GM19025 (cell line): ENCODE results near the gene HLA-DQB1.
"Not testable (repeated sequence)": the region's sequence is repeated elsewhere in the genome, so short reads cannot be mapped to it uniquely, and the experiment has no call there.

ENCODE experiments used
- ATAC-seq: cut with Tn5 transposase; IDR thresholded peaks from one replicate; pipeline ENCODE4 v1.9.1; 2021; ENCODE audit warnings: mild to moderate bottlenecking, low read depth, moderate library complexity; ENCODE audit not compliant: unreplicated experiment

Gene HLA-DQB1

DNA sequence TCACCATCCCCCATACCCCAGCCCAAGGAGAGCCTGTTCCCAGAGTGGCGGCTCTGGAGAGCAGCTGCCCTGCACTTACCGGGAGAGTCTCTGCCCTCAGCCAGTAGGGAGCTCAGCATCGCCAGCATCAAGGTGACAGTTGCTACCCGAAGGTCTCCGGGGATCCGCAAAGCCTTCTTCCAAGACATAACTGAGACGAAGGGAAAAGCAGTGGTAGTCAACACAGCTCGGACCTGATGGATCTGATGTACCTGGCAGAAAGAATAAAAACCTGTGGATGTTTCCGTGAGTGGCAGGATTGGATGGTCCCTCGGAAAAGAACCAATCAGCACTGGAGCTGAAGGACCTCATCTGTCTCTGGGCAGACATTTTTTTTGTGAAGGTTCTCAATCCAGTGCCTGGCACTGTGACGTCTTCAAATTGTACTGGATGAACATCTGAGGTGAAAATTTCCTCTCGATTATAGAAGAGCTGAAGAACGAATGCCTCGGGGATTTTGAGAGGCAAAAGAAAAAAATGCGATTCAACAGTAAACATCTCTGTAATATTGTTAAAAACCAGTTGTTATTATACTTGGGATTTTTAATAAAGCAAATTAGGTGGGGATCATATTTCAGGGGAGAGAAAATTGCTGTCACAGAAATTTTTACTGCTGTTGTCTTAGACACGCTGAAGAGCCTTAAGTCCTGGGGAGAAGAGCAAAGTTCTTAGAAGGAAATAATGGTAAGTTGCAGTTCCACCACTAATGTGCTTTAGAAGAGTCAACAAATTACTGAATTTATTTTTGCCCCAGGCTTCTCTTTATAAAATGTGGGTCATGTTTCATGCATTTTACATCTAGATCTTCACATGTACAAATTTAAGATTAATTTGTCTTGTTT is at the start of gene HLA-DQB1:
TSS of gene HLA-DQB1 (minus strand) at position 238 of the 881 bp plus-strand sequence. CDS start at position 188, 50 bp downstream.
- peak; percentile 55 for ATAC-seq

- ATAC-seq: no peak
Measured at GRCh38 chr6:32713241-32713640, 46.8 kb upstream of the HLA-DQB1 start.

DNA sequence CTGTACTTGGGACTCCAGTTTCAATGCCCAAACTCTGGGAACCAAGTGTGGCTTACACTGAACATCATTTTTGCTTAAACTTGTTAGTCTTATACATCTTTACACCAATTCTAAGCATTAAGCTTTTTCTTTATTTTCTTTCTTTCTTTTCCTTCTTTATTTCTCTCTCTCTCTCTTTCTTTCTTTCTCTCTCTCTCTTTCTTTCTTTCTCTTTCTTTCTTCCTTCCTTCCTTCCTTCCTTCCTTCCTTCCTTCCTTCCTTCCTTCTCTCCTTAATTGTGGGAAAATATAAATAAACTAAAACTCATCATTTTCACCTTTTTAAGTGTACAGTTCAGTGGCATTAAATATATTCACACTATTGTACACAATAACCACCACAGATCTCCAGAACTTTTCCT is 43.2 kb upstream of the HLA-DQB1 start:
- ATAC-seq: no peak

DNA sequence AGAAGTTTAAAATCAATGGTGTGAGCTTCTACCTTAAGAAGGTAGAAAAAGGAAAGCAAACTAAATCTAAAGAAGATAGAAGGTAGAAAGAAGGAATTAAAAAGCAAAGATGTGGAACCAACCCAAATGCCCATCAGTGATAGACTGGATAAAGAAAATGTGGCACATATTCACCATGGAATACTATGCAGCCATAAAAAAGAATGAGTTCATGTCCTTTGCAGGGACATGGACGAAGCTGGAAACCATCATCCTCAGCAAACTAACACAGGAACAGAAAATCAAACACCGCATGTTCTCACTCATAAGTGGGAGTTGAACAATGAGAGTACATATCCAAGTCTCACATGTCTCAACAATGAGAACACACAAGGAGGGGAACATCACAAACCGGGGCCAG is 38.7 kb upstream of the HLA-DQB1 start:
- ATAC-seq: not testable (repeated sequence)

DNA sequence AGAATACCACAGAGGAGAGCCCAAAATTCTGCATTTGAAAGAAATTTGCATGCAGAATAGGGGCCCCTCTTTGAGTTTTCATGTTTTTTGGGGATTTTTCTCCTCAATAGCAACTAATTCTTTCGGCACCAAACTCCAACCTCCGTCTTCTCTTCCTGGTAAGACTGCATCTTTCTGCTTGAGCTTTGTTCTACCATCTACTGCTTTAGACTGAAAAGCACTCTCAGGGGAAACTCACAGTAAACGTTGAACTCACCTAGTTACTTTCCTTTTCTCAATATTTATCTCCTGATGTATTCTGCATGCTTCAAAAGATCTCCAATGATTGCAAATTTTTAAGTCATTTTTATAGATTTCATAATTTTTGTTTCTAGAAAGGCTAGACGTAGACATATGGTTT is 36.9 kb upstream of the HLA-DQB1 start:
- no peak for ATAC-seq

GRCh38 chr6:32700391-32701040 is 34.1 kb upstream of the HLA-DQB1 start:
- ATAC-seq: no peak

DNA sequence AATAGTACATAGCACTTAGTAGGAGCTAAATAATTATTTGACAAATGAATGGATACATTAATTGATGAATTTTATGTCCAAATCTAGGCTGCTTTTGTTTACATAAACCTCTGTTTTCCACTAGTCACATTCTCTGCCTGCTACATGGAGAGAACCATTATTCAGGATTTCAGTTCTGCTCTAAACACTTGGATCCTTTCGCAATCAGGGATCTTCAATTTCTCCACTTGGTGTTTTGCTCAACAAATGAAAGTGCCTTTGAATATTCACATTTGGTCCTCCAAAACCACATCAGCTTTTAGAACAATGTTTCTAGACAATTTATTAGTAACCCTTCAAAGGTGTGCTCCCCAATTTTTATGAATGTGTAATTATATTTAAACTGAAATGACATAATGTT is 30.6 kb upstream of the HLA-DQB1 start:
- ATAC-seq: no peak

DNA sequence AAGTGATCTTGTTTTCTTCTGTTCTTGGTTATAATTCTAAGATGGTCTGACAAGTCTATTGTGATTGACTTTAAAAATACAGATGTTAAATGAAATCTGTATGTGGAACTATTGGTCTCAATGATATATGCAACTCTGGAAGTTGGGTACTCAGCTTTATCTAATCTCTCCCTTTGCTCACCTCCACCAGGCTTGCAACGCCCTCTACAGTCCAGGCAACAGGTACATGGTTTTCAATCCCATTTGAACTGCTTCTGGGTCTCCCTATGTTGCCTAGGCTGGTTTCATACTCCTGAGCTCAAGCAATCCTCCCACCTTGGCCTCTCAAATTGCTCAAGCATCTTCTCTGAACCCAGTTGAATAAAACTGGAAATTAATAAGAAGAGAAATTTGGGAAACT is 25.6 kb upstream of the HLA-DQB1 start:
- ATAC-seq: no peak

DNA sequence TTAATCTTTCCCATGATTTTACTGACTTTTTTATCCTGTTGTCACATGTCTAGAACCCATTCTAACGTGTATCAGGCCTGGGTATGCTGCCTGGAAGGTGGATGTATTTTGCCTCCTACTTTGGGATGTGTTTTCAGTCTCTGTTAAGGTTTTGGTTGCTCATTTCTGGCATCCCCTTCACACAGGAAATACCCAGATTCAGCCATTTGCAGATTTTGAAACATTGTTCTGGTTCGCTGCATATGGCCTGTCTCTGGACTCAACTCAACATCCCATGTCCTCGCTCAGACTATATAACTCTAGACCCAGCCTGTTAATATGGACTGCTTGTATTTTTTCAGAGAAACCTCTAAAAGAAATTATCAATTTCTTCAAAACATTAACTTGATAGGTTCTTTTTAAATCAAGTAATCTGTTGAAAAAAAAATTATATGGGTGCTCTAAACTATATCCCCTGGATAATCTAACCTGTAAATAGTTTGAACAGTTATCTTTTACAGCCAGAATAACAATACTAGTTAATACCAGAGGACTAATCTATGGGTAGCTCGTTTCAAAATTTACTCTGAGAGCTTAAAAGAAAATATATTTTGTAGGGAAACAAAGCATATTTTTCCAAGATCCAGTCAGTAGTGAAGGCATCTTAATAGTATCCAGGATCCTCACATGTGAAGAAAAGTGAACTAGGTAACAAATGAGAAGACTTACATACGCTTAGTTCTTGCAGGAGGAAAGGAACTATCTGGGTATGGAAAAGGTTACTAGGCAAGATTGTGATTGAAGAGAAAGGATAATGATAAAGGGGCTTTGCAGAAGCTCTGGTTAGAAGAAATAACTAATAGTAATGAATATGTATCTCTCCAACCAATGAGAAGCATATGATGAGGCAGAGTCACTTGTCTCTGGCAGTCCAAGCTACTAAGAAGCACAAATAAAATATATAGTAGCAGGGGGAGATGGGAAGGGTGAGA is 23.4 kb upstream of the HLA-DQB1 start:
- ATAC-seq: no peak

DNA sequence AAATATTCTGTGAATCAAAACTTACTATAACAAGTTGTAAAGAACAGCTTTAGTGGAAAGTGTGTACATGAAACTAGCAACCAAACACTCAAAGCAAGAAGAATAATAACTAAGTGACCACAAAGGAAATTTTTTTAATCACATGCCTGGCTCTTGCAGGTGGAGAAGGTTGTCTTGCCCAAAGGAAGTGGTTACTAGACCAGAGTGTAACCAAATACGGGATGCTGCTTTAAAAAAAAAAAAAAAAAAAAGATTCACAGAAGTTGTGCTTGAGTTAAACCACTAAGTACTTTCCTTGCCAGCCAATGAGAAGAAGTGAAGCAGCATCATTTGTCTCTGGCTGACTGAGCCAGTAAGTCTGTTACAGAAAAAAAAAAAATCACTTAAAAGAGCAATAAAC is 19.1 kb upstream of the HLA-DQB1 start:
- peak; percentile 70 for ATAC-seq

GRCh38 chr6:32684246-32684645 is 17.8 kb upstream of the HLA-DQB1 start:
- no peak for ATAC-seq

GRCh38 chr6:32680055-32680454 is 13.6 kb upstream of the HLA-DQB1 start:
- ATAC-seq: no peak

GRCh38 chr6:32679492-32679891 is 13.0 kb upstream of the HLA-DQB1 start:
- ATAC-seq: no peak

DNA sequence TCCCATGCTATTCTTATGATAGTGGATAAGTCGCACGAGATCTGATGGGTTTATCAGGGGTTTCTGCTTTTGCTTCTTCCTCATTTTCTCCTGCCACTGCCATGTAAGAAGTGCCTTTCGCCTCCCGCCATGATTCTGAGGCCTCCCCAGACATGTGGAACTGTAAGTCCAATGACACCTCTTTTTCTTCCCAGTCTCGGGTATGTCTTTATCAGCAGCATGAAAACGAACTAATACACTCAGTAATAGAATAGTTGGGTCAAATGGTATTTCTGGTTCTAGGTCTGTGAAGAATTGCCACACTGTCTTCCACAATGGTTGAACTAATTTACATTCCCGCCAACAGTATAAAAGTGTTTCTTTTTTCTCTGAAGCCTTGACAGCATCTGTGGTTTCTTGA is 7.7 kb upstream of the HLA-DQB1 start:
- ATAC-seq: not testable (repeated sequence)

- ATAC-seq: not testable (repeated sequence)
Measured at GRCh38 chr6:32671908-32672307, 5.5 kb upstream of the HLA-DQB1 start.

DNA sequence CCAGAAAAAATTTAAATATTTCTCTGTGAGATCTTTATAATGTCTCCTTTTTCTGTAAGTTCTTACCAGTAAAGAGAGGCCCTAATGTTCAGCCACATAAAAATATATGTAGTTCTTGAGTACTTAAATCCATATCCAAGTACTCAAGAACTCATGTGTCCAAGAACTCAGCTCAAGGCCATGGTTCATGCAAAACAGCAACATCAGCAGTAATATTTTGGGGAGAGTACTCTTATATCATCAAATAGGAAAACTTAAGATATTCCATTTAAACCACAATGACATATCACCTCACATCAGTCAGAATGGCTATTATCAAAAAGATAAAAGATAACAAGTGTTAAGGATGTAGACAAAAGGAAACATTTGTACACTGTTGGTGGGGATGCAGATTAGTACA is 3.4 kb upstream of the HLA-DQB1 start:
- no peak for ATAC-seq

DNA sequence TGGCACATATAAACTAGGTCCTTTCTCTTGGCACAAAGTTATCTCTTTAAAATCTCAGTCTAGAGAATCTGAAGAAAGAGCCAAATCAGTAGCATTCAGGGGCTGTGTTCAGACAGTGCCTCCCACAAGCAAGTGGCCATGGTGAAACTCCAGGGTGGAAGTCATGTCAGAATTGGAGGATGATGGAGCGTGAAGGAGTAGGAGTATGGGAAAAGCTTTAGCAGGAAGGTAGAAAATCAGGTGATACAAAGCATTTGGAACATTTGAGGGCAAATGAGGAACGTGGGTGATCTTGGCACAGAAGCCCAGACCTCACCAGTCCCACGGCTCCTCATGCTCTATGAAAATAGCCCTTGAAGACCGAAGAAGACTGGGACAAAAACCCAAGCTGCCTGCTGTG is 2.8 kb upstream of the HLA-DQB1 start:
- ATAC-seq: no peak

DNA sequence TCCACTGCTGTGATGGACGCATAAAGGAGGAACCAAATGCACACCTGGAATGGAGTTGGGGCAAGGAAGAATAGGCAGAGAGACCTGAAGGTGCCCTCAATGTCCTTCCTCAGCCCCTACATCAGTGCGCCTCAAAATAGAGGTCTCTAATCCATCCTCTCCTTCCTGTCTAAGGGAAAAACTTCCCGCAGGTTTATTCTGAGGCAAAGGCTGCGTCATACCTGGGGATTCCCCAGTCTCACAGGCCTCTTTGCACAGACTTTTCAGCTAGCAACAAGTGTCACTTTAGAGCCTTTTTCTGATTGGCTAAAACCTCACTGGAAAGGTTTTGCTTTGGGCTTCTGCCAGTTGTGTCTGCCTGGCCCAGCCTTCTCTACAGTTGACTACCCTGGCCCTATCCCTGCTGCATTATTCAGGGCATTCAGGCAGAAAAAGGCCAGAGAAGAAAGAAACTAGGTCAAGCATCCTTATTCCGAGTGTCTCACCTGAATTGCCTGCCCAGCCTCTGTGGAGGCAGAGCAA is 1.8 kb upstream of the HLA-DQB1 start:
- peak; percentile 68 for ATAC-seq

- ATAC-seq: no peak
Measured at GRCh38 chr6:32665661-32666060, 796 bp downstream of the HLA-DQB1 start.

DNA sequence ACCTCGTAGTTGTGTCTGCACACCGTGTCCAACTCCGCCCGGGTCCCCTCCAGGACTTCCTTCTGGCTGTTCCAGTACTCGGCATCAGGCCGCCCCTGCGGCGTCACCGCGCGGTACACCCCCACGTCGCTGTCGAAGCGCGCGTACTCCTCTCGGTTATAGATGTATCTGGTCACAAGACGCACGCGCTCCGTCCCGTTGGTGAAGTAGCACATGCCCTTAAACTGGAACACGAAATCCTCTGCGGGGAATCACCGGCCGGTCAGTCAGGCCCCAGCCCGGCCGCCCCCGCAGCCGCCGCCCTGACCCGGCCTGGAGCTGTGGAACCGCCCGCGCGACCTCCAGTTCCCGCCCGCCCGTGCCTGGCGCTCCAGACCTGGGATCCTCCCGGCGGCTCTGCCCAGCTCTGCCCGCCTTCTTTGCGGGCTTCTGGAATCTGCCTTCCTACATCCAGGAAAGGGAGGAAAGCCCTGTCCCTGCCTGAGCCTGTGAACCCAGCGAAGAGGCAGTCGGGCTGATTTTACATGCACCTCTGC is 1.6 kb downstream of the HLA-DQB1 start:
- no peak for ATAC-seq
